CD4-positive, alpha-beta T cell treated with Interleukin-6 for 4 hours (primary cell): ENCODE measurements around the gene CCDC82.
A peak's percentile ranks its signal among the peaks of the same experiment; 100 is the strongest.

Experiments
- DNase-seq: peaks from one replicate; pipeline ENCODE4 v3.0.0-alpha.2; 2020; ENCODE audit warnings: mixed read lengths

The CCDC82 gene

GRCh38 chr11:96358321-96358720, 31.4 kb downstream of the CCDC82 start:
- DNase-seq: no peak

- DNase-seq: no peak
Measured at GRCh38 chr11:96357794-96358193, 31.9 kb downstream of the CCDC82 start.

GRCh38 chr11:96356848-96357247, 32.9 kb downstream of the CCDC82 start:
- DNase-seq: no peak

GRCh38 chr11:96342961-96343711, 46.6 kb downstream of the CCDC82 start, which contains the start of gene MAML2:
TSS of gene MAML2 (minus strand) at chr11:96343195. CDS start at chr11:96341895, 1,300 bp downstream.
- DNase-seq: peak; percentile 94

- DNase-seq: no peak
Measured at GRCh38 chr11:96342014-96342960, 47.4 kb downstream of the CCDC82 start.

- peak; percentile 69 for DNase-seq
Measured at GRCh38 chr11:96341211-96342013, 48.3 kb downstream of the CCDC82 start.

GRCh38 chr11:96340555-96340885, 49.2 kb downstream of the CCDC82 start:
- no peak for DNase-seq

- no peak for DNase-seq
Measured at GRCh38 chr11:96339706-96340554, 49.8 kb downstream of the CCDC82 start.

- peak; percentile 60 for DNase-seq
Measured at GRCh38 chr11:96338910-96339705, 50.6 kb downstream of the CCDC82 start.

GRCh38 chr11:96337541-96338431, 51.9 kb downstream of the CCDC82 start:
- DNase-seq: peak; percentile 50

- no peak for DNase-seq
Measured at GRCh38 chr11:96335388-96335787, 54.3 kb downstream of the CCDC82 start.

GRCh38 chr11:96334219-96334618, 55.5 kb downstream of the CCDC82 start:
- no peak for DNase-seq

GRCh38 chr11:96333191-96333719, 56.5 kb downstream of the CCDC82 start:
- no peak for DNase-seq

- no peak for DNase-seq
Measured at GRCh38 chr11:96332126-96332771, 57.5 kb downstream of the CCDC82 start.

GRCh38 chr11:96331699-96332116, 58.0 kb downstream of the CCDC82 start:
- DNase-seq: no peak

- DNase-seq: no peak
Measured at GRCh38 chr11:96330511-96330859, 59.2 kb downstream of the CCDC82 start.

- DNase-seq: no peak
Measured at GRCh38 chr11:96329855-96330510, 59.7 kb downstream of the CCDC82 start.

- DNase-seq: no peak
Measured at GRCh38 chr11:96329419-96329818, 60.3 kb downstream of the CCDC82 start.
